WERI-Rb-1 (cell line): Measurements from ENCODE around the gene AQP7.
"Not testable (repeated sequence)": the region's sequence is repeated elsewhere in the genome, so short reads cannot be mapped to it uniquely, and the experiment has no call there.

Experiments
- DNase-seq: peaks from one replicate; pipeline ENCODE4 v3.0.0-alpha.2; 2020
- H3K27ac ChIP-seq: fragments of 250-450 bp; sonication (Bioruptor Pico); 2 replicates; pipeline ENCODE4 v1.5.1; 2020; ENCODE audit warnings: mild to moderate bottlenecking, moderate library complexity
- H3K27me3 ChIP-seq: fragments of 250-450 bp; sonication (Bioruptor Pico); 2 replicates; pipeline ENCODE4 v1.5.1; 2021; ENCODE audit warnings: mild to moderate bottlenecking, low read depth, moderate library complexity; ENCODE audit not compliant: insufficient read depth, severe bottlenecking
- H3K36me3 ChIP-seq: fragments of 250-450 bp; sonication (Bioruptor Pico); 2 replicates; pipeline ENCODE4 v1.5.1; 2020; ENCODE audit warnings: mild to moderate bottlenecking, moderate library complexity
- H3K4me3 ChIP-seq: 2 replicates; pipeline ENCODE4 v1.5.1; 2011; ENCODE audit warnings: low read depth, mild to moderate bottlenecking, control low read depth, low read length
- H3K9me3 ChIP-seq: fragments of 250-450 bp; sonication (Bioruptor Pico); 2 replicates; pipeline ENCODE4 v1.5.1; 2021; ENCODE audit warnings: mild to moderate bottlenecking, moderate library complexity; ENCODE audit not compliant: severe bottlenecking
- TF ChIP-seq, protein P1 (sequence below): IDR thresholded peaks from 2 replicates; pipeline ENCODE4 v1.5.1; 2011; ENCODE audit warnings: low read depth, mild to moderate bottlenecking, control low read depth, inconsistent platforms, low read length

The AQP7 gene

DNA sequence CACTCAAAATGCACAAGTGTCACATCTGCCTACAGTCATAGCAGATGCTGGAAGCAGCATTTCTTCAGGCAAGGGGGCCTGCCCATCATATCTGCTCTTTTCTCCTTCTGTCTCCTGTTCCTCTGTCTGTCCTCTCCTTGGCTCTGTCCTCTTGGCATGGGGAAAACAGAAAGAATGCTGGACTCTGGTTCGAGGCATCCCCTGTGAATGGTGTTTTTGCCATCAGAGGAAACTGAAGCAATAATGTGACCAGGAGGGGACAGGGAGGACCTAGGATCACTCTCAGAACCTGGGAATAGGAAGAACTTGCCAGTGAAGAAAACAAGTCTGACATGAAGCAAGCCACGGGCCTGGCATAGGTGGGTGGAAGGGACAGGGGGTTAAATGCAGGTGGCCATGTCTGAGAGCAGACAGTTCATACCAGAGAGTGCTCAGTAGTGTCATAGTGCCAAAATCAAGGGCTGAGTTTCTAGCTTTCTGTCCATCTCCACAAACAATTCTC, 35.3 kb downstream of the AQP7 start:
- no peak for DNase-seq
- Histone ChIP-seq H3K27me3 (no peaks in the 10 kb centered on the region), H3K27ac (no peak overlapping the region), H3K4me3 (no peak overlapping the region), H3K9me3 (no peaks in the 10 kb centered on the region), H3K36me3 (peaks cover 63% of the 10 kb centered on the region)
- TF ChIP-seq, protein P1, sequence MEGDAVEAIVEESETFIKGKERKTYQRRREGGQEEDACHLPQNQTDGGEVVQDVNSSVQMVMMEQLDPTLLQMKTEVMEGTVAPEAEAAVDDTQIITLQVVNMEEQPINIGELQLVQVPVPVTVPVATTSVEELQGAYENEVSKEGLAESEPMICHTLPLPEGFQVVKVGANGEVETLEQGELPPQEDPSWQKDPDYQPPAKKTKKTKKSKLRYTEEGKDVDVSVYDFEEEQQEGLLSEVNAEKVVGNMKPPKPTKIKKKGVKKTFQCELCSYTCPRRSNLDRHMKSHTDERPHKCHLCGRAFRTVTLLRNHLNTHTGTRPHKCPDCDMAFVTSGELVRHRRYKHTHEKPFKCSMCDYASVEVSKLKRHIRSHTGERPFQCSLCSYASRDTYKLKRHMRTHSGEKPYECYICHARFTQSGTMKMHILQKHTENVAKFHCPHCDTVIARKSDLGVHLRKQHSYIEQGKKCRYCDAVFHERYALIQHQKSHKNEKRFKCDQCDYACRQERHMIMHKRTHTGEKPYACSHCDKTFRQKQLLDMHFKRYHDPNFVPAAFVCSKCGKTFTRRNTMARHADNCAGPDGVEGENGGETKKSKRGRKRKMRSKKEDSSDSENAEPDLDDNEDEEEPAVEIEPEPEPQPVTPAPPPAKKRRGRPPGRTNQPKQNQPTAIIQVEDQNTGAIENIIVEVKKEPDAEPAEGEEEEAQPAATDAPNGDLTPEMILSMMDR: no peak

DNA sequence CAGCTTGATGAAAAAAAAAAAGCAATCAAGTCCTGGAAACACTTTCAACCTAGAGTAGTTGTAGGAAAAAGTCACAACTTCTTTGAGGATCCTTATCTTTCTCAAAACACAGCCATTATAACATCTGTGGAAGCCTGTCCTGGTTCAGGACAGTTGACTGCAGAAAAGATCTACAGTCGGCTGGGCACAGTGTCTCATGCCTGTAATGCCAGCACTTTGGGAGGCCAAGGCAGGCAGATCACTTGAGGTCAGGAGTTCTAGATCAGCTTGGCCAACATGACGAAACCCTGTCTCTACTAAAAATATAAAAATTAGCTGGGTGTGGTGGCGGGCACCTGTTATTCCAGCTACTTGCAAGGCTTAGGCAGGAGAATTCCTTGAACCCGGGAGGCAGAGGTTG, 37.6 kb downstream of the AQP7 start:
- not testable (repeated sequence) for H3K4me3 ChIP-seq, H3K9me3 ChIP-seq, H3K27me3 ChIP-seq, H3K27ac ChIP-seq, DNase-seq
- H3K36me3 ChIP-seq: peaks cover 46% of the 10 kb centered on the region

DNA sequence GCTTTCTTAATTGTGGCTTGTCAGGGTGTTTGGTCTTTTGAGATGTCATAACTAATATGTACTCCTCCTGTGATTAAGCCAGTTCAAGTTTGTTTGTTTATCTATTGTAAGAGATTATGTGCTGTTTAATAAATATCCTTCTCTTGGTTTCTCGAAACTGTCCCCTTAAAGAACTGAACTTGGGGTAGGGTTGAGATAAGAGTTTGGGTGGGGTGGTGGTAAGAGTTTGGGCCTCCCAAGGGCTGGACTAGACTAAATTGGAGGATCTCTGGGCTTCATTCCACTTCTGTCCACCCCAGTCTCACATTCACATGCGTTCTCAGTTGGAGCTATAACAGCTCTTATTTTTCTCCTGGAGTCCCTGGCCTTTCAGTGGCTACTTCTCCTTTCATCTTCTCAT, 38.2 kb downstream of the AQP7 start:
- H3K27me3 ChIP-seq: no peaks in the 10 kb centered on the region
- no peak for DNase-seq
- H3K36me3 ChIP-seq: peaks cover 42% of the 10 kb centered on the region
- H3K27ac ChIP-seq: no peak overlapping the region
- no peaks in the 10 kb centered on the region for H3K9me3 ChIP-seq
- TF ChIP-seq, protein P1: no peak
- no peak overlapping the region for H3K4me3 ChIP-seq

DNA sequence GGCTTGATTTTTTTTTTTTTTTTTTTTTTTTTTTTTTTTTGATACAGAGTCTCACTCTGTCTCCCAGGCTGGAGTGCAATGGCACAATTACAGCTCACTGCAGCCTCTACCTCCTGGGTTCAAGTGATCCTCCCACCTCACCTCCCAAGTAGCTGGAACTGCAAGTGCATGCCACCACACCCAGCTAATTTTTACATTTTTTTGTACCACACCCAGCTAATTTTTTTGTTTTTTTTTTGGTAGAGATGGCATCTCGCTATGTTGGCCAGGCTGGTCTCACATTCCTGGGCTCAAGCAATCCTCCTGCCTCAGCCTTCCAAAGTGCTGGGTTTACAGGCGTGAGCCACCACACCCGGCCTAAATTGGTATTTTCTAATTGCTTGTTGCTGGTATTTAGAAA, 43.7 kb downstream of the AQP7 start:
- DNase-seq, H3K27me3 ChIP-seq: not testable (repeated sequence)
- peaks cover 11% of the 10 kb centered on the region for H3K36me3 ChIP-seq

DNA sequence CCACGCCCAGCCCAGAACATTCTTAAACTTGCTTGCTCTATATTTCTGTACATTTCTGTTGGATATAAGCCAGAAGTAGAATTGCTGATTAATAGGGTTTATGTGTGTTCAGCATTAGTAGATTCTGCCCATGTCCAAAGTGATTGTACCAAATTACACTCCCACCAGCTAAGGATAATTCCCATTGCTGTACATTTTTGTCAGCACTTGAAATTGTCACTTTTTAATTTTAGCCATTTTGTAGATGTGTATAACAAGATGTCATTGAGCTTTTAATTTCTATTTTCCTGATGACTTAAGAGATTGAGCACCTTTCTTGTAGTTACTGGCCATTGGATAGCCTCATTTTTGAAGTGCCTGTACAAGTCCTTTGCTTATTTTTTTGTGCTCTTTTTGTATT, 46.4 kb downstream of the AQP7 start:
- TF ChIP-seq, protein P1: no peak

More for the DNA sequence above, 43.7 kb downstream of the AQP7 start:
- H3K9me3 ChIP-seq, H3K27ac ChIP-seq, H3K4me3 ChIP-seq: not testable (repeated sequence)

DNA sequence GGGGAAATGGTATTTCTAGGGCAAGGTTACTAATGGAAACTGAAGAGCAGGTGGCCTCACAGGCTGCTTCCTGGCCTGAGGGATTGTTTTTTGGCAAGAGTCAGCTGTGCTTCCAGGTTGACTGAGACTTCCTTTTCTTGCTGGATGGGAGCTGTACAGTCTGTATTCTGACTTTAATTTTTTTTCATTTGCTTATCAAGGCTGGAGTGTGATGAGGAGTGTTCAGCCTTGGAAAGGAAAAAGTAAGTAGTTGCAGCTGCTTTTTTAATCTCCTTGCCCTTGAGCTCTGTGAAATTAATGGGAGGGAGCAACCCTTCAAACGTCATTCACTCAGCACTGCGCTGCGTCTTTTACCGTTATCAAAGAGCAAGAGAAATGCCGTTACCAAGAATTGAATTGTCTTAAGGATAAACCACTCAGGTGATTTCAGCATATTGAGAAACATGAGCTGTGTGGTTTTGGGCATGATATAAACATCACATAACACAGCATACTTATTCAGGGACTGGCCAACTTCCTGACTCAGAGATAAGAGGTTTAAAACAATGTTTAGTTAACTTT, 47.6 kb downstream of the AQP7 start:
- TF ChIP-seq, protein P1: no peak
- no peak overlapping the region for H3K4me3 ChIP-seq
- H3K9me3 ChIP-seq: no peaks in the 10 kb centered on the region
- H3K27me3 ChIP-seq: no peaks in the 10 kb centered on the region
- no peak for DNase-seq
- H3K27ac ChIP-seq: no peak overlapping the region
- peaks cover 9% of the 10 kb centered on the region for H3K36me3 ChIP-seq

More for the DNA sequence above, 46.4 kb downstream of the AQP7 start:
- Histone ChIP-seq H3K36me3 (peaks cover 10% of the 10 kb centered on the region), H3K9me3 (no peaks in the 10 kb centered on the region), H3K27me3 (no peaks in the 10 kb centered on the region), H3K4me3 (no peak overlapping the region), H3K27ac (no peak overlapping the region)
- no peak for DNase-seq

DNA sequence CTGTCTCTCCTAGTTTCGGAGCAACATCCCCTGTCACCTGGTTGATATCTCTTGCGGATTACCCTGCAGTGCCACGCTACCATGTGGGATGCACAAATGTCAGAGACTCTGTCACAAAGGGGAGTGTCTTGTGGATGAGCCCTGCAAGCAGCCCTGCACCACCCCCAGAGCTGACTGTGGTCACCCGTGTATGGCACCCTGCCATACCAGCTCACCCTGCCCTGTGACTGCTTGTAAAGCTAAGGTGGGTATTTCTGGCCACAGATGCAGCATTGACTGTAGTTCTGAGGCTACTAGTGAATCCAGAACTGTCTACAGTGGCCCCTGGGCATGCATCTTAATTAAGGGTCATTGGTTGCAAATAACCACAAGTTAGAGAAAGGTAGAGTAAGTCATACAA, 50.8 kb downstream of the AQP7 start:
- H3K9me3 ChIP-seq: no peaks in the 10 kb centered on the region
- no peaks in the 10 kb centered on the region for H3K27me3 ChIP-seq
- no peak overlapping the region for H3K27ac ChIP-seq
- TF ChIP-seq, protein P1: no peak
- H3K36me3 ChIP-seq: peaks cover 36% of the 10 kb centered on the region
- DNase-seq: no peak
- H3K4me3 ChIP-seq: no peak overlapping the region
